Peyer's patch (tissue), 4 donors: ENCODE results near the gene PGBD5. TPM values are rescaled to one million over a fixed set of nuclear protein-coding genes. Genes with fewer than 3 reads are reported as not detected.

Source experiments
- DNase-seq, 3 donors: peaks; one replicate each; pipeline ENCODE4 v3.0.0-alpha.2; 2017 to 2019
- H3K27ac ChIP-seq, 4 donors: fragments of 200-600 bp; sonication (generic); one replicate each; pipeline ENCODE4 v1.5.1; 2016 to 2019
- H3K27me3 ChIP-seq, 2 donors: fragments of 200-600 bp; sonication (generic); one replicate each; pipeline ENCODE4 v1.5.1; 2019
- H3K36me3 ChIP-seq, 3 donors: fragments of 200-600 bp; sonication (generic); one replicate each; pipeline ENCODE4 v1.5.1; 2016 to 2019
- H3K4me1 ChIP-seq, 4 donors: fragments of 200-600 bp; sonication (generic); one replicate each; pipeline ENCODE4 v1.5.1; 2016 to 2019
- H3K4me3 ChIP-seq, 4 donors: fragments of 200-600 bp; sonication (generic); 1 replicate in 3 of 4; 2 replicates in 1 of 4; pipeline ENCODE4 v1.5.1; 2016 to 2019; ENCODE audit warnings: mild to moderate bottlenecking in 1 of 4
- H3K9me3 ChIP-seq, 4 donors: fragments of 200-600 bp; sonication (generic); one replicate each; pipeline ENCODE4 v1.5.1; 2016 to 2019; ENCODE audit warnings: mild to moderate bottlenecking in 1 of 4
- CTCF ChIP-seq, 6 experiments: fragments of 450-650 bp in 4 of 6; fragments of 200-600 bp in 2 of 6; sonication (generic) in 1 of 6; IDR thresholded peaks; one replicate each; pipeline ENCODE4 v1.5.1; 2017 to 2019; ENCODE audit warnings: antibody characterized with exemption in 6 of 6, mild to moderate bottlenecking in 3 of 6, moderate library complexity in 1 of 6
- POLR2A ChIP-seq, 2 donors: fragments of 450-650 bp; IDR thresholded peaks; one replicate each; pipeline ENCODE4 v1.5.1; 2017; ENCODE audit warnings: antibody characterized with exemption in 2 of 2, mild to moderate bottlenecking in 2 of 2, moderate library complexity in 2 of 2
- total RNA-seq, 4 donors: library from RNA; depleted of rRNA; stranded (reverse); fragments of >200 nt; gene quantifications; one replicate each; pipeline ENCODE4 v1.1.0, GENCODE V29; 2016

Gene PGBD5
- total RNA-seq, 4 donors from 2014 or later, result under 0.01 to 4.1 (median 0.21) TPM

GRCh38 chr1:230282157-230282556 is 144.0 kb downstream of the PGBD5 start:
- peaks cover 0 to 19% (median 0%) of the 10 kb centered on the region in 3 donors for H3K36me3 ChIP-seq
- H3K4me1 ChIP-seq, result peaks cover 9 to 26% (median 17%) of the 10 kb centered on the region in 4 donors
- no peaks in the 10 kb centered on the region for H3K27me3 ChIP-seq
- peak; percentile 56 to 93 (median 78) for DNase-seq
- H3K27ac ChIP-seq, result peak overlapping the region in 3 of 4 donors; percentile 25 to 67 (median 66)
- no peaks in the 10 kb centered on the region for H3K9me3 ChIP-seq
- TF ChIP-seq CTCF (IDR thresholded peaks at IDR 0.05) (peak in 2 of 6 experiments; percentile 6 to 16), POLR2A (IDR thresholded peaks at IDR 0.05) (no peak)
- no peak overlapping the region for H3K4me3 ChIP-seq

- H3K4me3 ChIP-seq, result no peak overlapping the region
- H3K27me3 ChIP-seq, result no peaks in the 10 kb centered on the region
- peak overlapping the region in 3 of 4 donors; percentile 19 to 66 (median 25) for H3K27ac ChIP-seq
- H3K36me3 ChIP-seq, result peaks cover 0 to 24% (median 0%) of the 10 kb centered on the region in 3 donors
- H3K9me3 ChIP-seq, result no peaks in the 10 kb centered on the region
- DNase-seq, result peak in 1 of 3 donors; percentile 51
- TF ChIP-seq CTCF (IDR thresholded peaks at IDR 0.05) (no peak), POLR2A (IDR thresholded peaks at IDR 0.05) (no peak)
- peaks cover 9 to 27% (median 19%) of the 10 kb centered on the region in 4 donors for H3K4me1 ChIP-seq
Observed at GRCh38 chr1:230281556-230281955, 144.6 kb downstream of the PGBD5 start.

- Histone ChIP-seq H3K9me3 (no peaks in the 10 kb centered on the region), H3K4me1 (peaks cover 9 to 27% (median 19%) of the 10 kb centered on the region in 4 donors), H3K27me3 (no peaks in the 10 kb centered on the region), H3K27ac (peak overlapping the region in 3 of 4 donors; percentile 19 to 66 (median 25)), H3K4me3 (no peak overlapping the region), H3K36me3 (peaks cover 0 to 30% (median 0%) of the 10 kb centered on the region in 3 donors)
- TF ChIP-seq POLR2A (IDR thresholded peaks at IDR 0.05) (no peak), CTCF (IDR thresholded peaks at IDR 0.05) (no peak)
- DNase-seq, result peak in 2 of 3 donors; percentile 53
Observed at GRCh38 chr1:230280906-230281413, 145.2 kb downstream of the PGBD5 start.

- no peaks in the 10 kb centered on the region for H3K27me3 ChIP-seq
- H3K27ac ChIP-seq, result peak overlapping the region in 1 of 4 donors; percentile 66
- H3K36me3 ChIP-seq, result peaks cover 0 to 37% (median 0%) of the 10 kb centered on the region in 3 donors
- no peak for TF ChIP-seq POLR2A (IDR thresholded peaks at IDR 0.05)
- TF ChIP-seq CTCF (IDR thresholded peaks at IDR 0.05), result peak in 2 of 6 experiments; percentile 20 to 22
- peaks cover 9 to 27% (median 19%) of the 10 kb centered on the region in 4 donors for H3K4me1 ChIP-seq
- DNase-seq, result peak in 1 of 3 donors; percentile 48
- no peak overlapping the region for H3K4me3 ChIP-seq
- no peaks in the 10 kb centered on the region for H3K9me3 ChIP-seq
Observed at GRCh38 chr1:230280054-230280795, 145.9 kb downstream of the PGBD5 start.

- TF ChIP-seq CTCF (IDR thresholded peaks at IDR 0.05) (no peak), POLR2A (IDR thresholded peaks at IDR 0.05) (no peak)
- H3K36me3 ChIP-seq, result peaks cover 0 to 43% (median 0%) of the 10 kb centered on the region in 3 donors
- H3K4me1 ChIP-seq, result peaks cover 9 to 27% (median 19%) of the 10 kb centered on the region in 4 donors
Observed at GRCh38 chr1:230279583-230279945, 146.6 kb downstream of the PGBD5 start.

More at GRCh38 chr1:230279583-230279945, 146.6 kb downstream of the PGBD5 start:
- no peak overlapping the region for H3K27ac ChIP-seq
- H3K4me3 ChIP-seq, result no peak overlapping the region
- DNase-seq, result peak in 1 of 3 donors; percentile 39
- no peaks in the 10 kb centered on the region for H3K27me3 ChIP-seq
- no peaks in the 10 kb centered on the region for H3K9me3 ChIP-seq
